Retinal pigment epithelial cell (primary cell): ENCODE results near the gene RGS1.

Experiments
- DNase-seq: peaks from one replicate; pipeline ENCODE4 v3.0.0-alpha.2; 2010; ENCODE audit warnings: low read depth
- H3K4me3 ChIP-seq: 2 replicates; pipeline ENCODE4 v1.5.1; 2011; ENCODE audit warnings: mild to moderate bottlenecking, low read length, control low read depth, moderate library complexity
- CTCF ChIP-seq: conservative IDR thresholded peaks from 2 replicates; pipeline ENCODE4 v1.5.1; 2011; ENCODE audit warnings: low read depth, low read length, control low read depth, inconsistent platforms

RGS1 gene

GRCh38 chr1:192546596-192547190 lies 28.9 kb upstream of the RGS1 start:
- no peak for TF ChIP-seq CTCF
- no peak overlapping the region for H3K4me3 ChIP-seq
- DNase-seq = no peak

GRCh38 chr1:192547501-192547900 lies 28.1 kb upstream of the RGS1 start:
- no peak for DNase-seq
- no peak overlapping the region for H3K4me3 ChIP-seq
- no peak for TF ChIP-seq CTCF

GRCh38 chr1:192549937-192550336 lies 25.6 kb upstream of the RGS1 start:
- H3K4me3 ChIP-seq = no peak overlapping the region
- no peak for DNase-seq
- TF ChIP-seq CTCF = no peak

GRCh38 chr1:192550922-192551534 lies 24.5 kb upstream of the RGS1 start:
- DNase-seq = no peak
- no peak for TF ChIP-seq CTCF
- H3K4me3 ChIP-seq = no peak overlapping the region

GRCh38 chr1:192552760-192553191 lies 22.8 kb upstream of the RGS1 start:
- no peak for DNase-seq
- H3K4me3 ChIP-seq = no peak overlapping the region
- no peak for TF ChIP-seq CTCF

GRCh38 chr1:192553741-192554140 lies 21.8 kb upstream of the RGS1 start:
- DNase-seq = no peak
- TF ChIP-seq CTCF = no peak
- H3K4me3 ChIP-seq = no peak overlapping the region

- H3K4me3 ChIP-seq = no peak overlapping the region
- no peak for TF ChIP-seq CTCF
- DNase-seq = no peak
These were observed 20.7 kb upstream of the RGS1 start for GRCh38 chr1:192554904-192555303.
